Measurements from ENCODE around the gene PRLR.

- TF ChIP-seq CTCF (IDR thresholded peaks at IDR 0.05; ENCODE audit: borderline replicate concordance, extremely low read depth, low read length, poor library complexity, severe bottlenecking) (no peak), EZH2 (IDR thresholded peaks at IDR 0.05; ENCODE audit: borderline replicate concordance, low read depth, low read length, severe bottlenecking) (no peak)
Measured at GRCh38 chr5:35158622-35159369, 71.5 kb downstream of the PRLR start.
